ENCODE results near the gene SLC16A9. TPM values are rescaled to one million over a fixed set of nuclear protein-coding genes. Genes with fewer than 3 reads are reported as not detected.
"Not testable (repeated sequence)": the region's sequence is repeated elsewhere in the genome, so short reads cannot be mapped to it uniquely, and the experiment has no call there.

SLC16A9 gene
- total RNA-seq, 1 donor from 2014 or later: 1.1 TPM

DNA sequence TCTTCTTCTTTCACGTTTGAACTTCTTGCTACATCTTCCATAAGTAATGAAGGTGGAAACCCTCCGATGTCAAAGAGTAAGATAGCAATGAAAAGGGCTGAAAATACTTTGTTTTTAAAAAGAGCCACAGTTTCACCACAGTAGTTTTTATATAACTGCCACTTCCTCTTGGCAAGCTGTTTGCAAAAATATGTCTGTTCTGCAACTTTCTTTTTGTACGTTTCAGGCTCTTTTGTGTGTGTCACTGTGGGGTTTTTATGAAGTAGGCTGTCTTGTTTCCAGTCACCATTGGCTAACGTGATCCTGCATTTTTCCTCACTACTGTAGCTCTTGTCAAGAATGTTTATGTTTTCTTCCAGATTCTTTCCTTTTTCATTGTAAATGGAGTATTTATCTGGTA lies 55.6 kb downstream of the SLC16A9 start:
- no peak overlapping the region for H3K4me3 ChIP-seq
- DNase-seq: no peak
- H3K4me1 ChIP-seq: no peaks in the 10 kb centered on the region
- H3K36me3 ChIP-seq: no peaks in the 10 kb centered on the region
- H3K27me3 ChIP-seq (ENCODE audit: low read depth): no peaks in the 10 kb centered on the region
- intact Hi-C loops (cut with micrococcal nuclease): no loop called here
- TF ChIP-seq, protein P1, sequence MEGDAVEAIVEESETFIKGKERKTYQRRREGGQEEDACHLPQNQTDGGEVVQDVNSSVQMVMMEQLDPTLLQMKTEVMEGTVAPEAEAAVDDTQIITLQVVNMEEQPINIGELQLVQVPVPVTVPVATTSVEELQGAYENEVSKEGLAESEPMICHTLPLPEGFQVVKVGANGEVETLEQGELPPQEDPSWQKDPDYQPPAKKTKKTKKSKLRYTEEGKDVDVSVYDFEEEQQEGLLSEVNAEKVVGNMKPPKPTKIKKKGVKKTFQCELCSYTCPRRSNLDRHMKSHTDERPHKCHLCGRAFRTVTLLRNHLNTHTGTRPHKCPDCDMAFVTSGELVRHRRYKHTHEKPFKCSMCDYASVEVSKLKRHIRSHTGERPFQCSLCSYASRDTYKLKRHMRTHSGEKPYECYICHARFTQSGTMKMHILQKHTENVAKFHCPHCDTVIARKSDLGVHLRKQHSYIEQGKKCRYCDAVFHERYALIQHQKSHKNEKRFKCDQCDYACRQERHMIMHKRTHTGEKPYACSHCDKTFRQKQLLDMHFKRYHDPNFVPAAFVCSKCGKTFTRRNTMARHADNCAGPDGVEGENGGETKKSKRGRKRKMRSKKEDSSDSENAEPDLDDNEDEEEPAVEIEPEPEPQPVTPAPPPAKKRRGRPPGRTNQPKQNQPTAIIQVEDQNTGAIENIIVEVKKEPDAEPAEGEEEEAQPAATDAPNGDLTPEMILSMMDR (IDR thresholded peaks at IDR 0.05; ENCODE audit: borderline replicate concordance): no peak
- H3K9me3 ChIP-seq (replicated peaks): no peaks in the 10 kb centered on the region
- H3K27ac ChIP-seq (replicated peaks): no peak overlapping the region

GRCh38 chr10:59651902-59652301 lies 57.7 kb downstream of the SLC16A9 start:
- Histone ChIP-seq H3K27ac (replicated peaks) (no peak overlapping the region), H3K9me3 (replicated peaks) (no peaks in the 10 kb centered on the region), H3K27me3 (ENCODE audit: low read depth) (no peaks in the 10 kb centered on the region), H3K4me1 (peaks cover 6% of the 10 kb centered on the region), H3K36me3 (no peaks in the 10 kb centered on the region), H3K4me3 (no peak overlapping the region)
- no peak for DNase-seq
- TF ChIP-seq, protein P1 (IDR thresholded peaks at IDR 0.05; ENCODE audit: borderline replicate concordance): no peak
- intact Hi-C loops (cut with micrococcal nuclease): no loop called here

- intact Hi-C loops (cut with micrococcal nuclease): no loop called here
- H3K36me3 ChIP-seq: no peaks in the 10 kb centered on the region
- no peak for DNase-seq
- H3K4me3 ChIP-seq: no peak overlapping the region
- peaks cover 6% of the 10 kb centered on the region for H3K4me1 ChIP-seq
- peaks cover 11% of the 10 kb centered on the region for H3K9me3 ChIP-seq (replicated peaks)
- no peaks in the 10 kb centered on the region for H3K27me3 ChIP-seq (ENCODE audit: low read depth)
- TF ChIP-seq, protein P1 (IDR thresholded peaks at IDR 0.05; ENCODE audit: borderline replicate concordance): no peak
- H3K27ac ChIP-seq (replicated peaks): no peak overlapping the region
Measured at GRCh38 chr10:59649606-59650346, 59.9 kb downstream of the SLC16A9 start.

DNA sequence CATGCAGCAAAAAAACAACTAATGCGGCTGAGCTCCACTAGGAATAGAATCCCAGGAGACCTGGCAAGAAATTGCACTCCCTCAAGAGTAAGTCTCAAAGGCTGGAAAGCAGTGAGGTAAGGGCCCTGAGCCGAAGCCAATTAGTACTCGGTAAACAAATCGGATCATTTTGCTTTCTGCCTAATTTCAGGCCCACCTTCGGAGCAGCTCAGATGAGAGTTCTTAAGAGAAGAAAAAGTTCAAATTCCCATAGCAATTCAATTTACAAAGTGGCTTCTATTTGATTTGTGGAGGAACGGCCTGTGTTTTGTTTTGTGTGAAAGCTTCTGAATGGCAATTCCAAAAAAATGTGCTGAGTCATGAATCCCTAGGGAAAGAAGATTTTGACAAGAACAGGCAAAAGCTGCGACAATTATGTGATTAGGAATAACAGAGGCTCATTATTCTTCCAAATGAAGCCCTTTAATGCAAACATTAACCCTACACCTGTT lies 60.9 kb downstream of the SLC16A9 start:
- no peak overlapping the region for H3K4me3 ChIP-seq
- no peak overlapping the region for H3K27ac ChIP-seq (replicated peaks)
- H3K4me1 ChIP-seq: peaks cover 6% of the 10 kb centered on the region
- H3K27me3 ChIP-seq (ENCODE audit: low read depth): no peaks in the 10 kb centered on the region
- intact Hi-C loops (cut with micrococcal nuclease): no loop called here
- TF ChIP-seq, protein P1 (IDR thresholded peaks at IDR 0.05; ENCODE audit: borderline replicate concordance): no peak
- H3K36me3 ChIP-seq: no peaks in the 10 kb centered on the region
- peaks cover 21% of the 10 kb centered on the region for H3K9me3 ChIP-seq (replicated peaks)
- DNase-seq: no peak

DNA sequence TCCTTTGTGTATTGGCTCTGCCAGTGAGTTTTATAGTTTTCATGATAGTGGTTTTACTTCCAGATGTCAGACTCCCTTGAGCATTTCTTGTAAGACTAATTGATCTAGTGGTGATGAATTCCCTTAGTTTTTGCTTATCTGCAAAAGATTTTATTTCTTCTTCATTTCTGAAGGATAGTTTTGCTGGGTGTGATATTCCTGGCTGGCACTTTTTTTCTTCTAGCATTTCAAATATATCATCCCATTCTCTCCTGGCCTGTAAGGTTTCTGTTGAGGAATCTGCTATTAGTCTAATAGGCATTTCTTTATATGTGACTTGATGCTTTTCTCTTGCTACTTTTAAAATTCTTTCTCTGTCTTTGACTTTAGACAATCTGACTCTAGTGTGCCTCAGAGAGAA lies 64.8 kb downstream of the SLC16A9 start:
- Histone ChIP-seq H3K36me3 (no peaks in the 10 kb centered on the region), H3K27me3 (ENCODE audit: low read depth) (no peaks in the 10 kb centered on the region), H3K27ac (replicated peaks) (no peak overlapping the region), H3K4me1 (peaks cover 6% of the 10 kb centered on the region), H3K4me3 (no peak overlapping the region), H3K9me3 (replicated peaks) (peaks cover 22% of the 10 kb centered on the region)
- intact Hi-C loops (cut with micrococcal nuclease): no loop called here
- TF ChIP-seq, protein P1 (IDR thresholded peaks at IDR 0.05; ENCODE audit: borderline replicate concordance): no peak
- no peak for DNase-seq

- H3K4me3 ChIP-seq; H3K36me3 ChIP-seq; H3K27ac ChIP-seq (replicated peaks); intact Hi-C loops (cut with micrococcal nuclease); H3K27me3 ChIP-seq (ENCODE audit: low read depth); H3K4me1 ChIP-seq; DNase-seq: not testable (repeated sequence)
- peaks cover 22% of the 10 kb centered on the region for H3K9me3 ChIP-seq (replicated peaks)
Measured at GRCh38 chr10:59641688-59642087, 68.0 kb downstream of the SLC16A9 start.

All from left ventricle myocardium inferior (tissue), 1 donor.